Caco-2 (cell line): ENCODE results near the gene ERFL. TPM values are rescaled to one million over a fixed set of nuclear protein-coding genes. Genes with fewer than 3 reads are reported as not detected.

Source experiments
- BruUV-seq: library from RNA; stranded (reverse); fragments of 400-500 nt; replicated peaks from 2 replicates; lab custom pipeline; 2021; lab: Mats Ljungman, UMichigan
- CTCF ChIA-PET: fragments of 300-600 bp; sonication (Branson Sonifier 250); formaldehyde crosslinking; loops from one replicate; lab custom pipeline; 2022; ENCODE audit warnings: antibody characterized with exemption; lab: Charles Lee
- POLR2A ChIA-PET: fragments of 300-600 bp; sonication (Branson Sonifier 250); formaldehyde crosslinking; loops from one replicate; lab custom pipeline; 2022; ENCODE audit warnings: antibody characterized with exemption; lab: Charles Lee
- DNase-seq, 2 experiments: peaks; one replicate each; pipeline versions ENCODE4 v3.0.0 to v3.0.0-alpha.2; 2020 to 2022
- H3K27me3 ChIP-seq: replicated peaks from 2 replicates; pipeline ENCODE4 v1.6.0; 2011; ENCODE audit warnings: low read length; ENCODE audit not compliant: control insufficient read depth, insufficient read depth
- H3K36me3 ChIP-seq: 2 replicates; pipeline ENCODE4 v1.5.1; 2011; ENCODE audit warnings: low read length; ENCODE audit not compliant: control insufficient read depth, insufficient read depth
- H3K4me1 ChIP-seq: fragments of 250-450 bp; sonication (Bioruptor Pico); 2 replicates; pipeline ENCODE4 v1.5.1; 2020; ENCODE audit warnings: mild to moderate bottlenecking
- H3K4me3 ChIP-seq: 2 replicates; pipeline ENCODE4 v1.5.1; 2011; ENCODE audit warnings: low read depth, mild to moderate bottlenecking, control low read depth, low read length
- H3K9me3 ChIP-seq: fragments of 250-450 bp; sonication (Bioruptor Pico); 2 replicates; pipeline ENCODE4 v1.5.1; 2020; ENCODE audit warnings: mild to moderate bottlenecking, moderate library complexity
- H3K27ac Mint-ChIP-seq: one replicate; pipeline ENCODE4 v1.8.0; 2022; ENCODE audit warnings: mixed read lengths; ENCODE audit not compliant: unreplicated experiment
- H3K27me3 Mint-ChIP-seq: one replicate; pipeline ENCODE4 v1.8.0; 2022; ENCODE audit warnings: mixed read lengths; ENCODE audit not compliant: insufficient read depth, unreplicated experiment
- H3K36me3 Mint-ChIP-seq: one replicate; pipeline ENCODE4 v1.8.0; 2022; ENCODE audit warnings: mild to moderate bottlenecking, mixed read lengths; ENCODE audit not compliant: insufficient read depth, unreplicated experiment
- H3K4me1 Mint-ChIP-seq: one replicate; pipeline ENCODE4 v1.8.0; 2022; ENCODE audit warnings: low read depth, mixed read lengths; ENCODE audit not compliant: unreplicated experiment
- H3K4me3 Mint-ChIP-seq: one replicate; pipeline ENCODE4 v1.8.0; 2022; ENCODE audit warnings: mild to moderate bottlenecking, moderate library complexity, mixed read lengths; ENCODE audit not compliant: unreplicated experiment
- H3K9me3 Mint-ChIP-seq: one replicate; pipeline ENCODE4 v1.8.0; 2022; ENCODE audit warnings: mixed read lengths; ENCODE audit not compliant: unreplicated experiment
- intact Hi-C: fragments of 100-400 bp; cut with micrococcal nuclease; formaldehyde crosslinking; loops from one replicate; pipeline ENCODE4 v1.10.0; 2022; ENCODE audit not compliant: unreplicated experiment
- total RNA-seq: library from RNA; stranded (reverse); gene quantifications from 2 replicates; pipeline ENCODE4 v1.2.3, GENCODE V29; 2022
- TF ChIP-seq, protein P1 (sequence below), 2 experiments: fragments of 200-600 bp in 1 of 2; IDR thresholded peaks; 1 replicate in 1 of 2; 2 replicates in 1 of 2; pipeline versions ENCODE4 v1.5.1 to v1.8.0; 2011 to 2022; ENCODE audit warnings: antibody characterized with exemption in 1 of 2, control low read depth in 1 of 2, inconsistent platforms in 1 of 2, low read depth in 1 of 2, low read length in 1 of 2, mild to moderate bottlenecking in 1 of 2, moderate library complexity in 1 of 2; ENCODE audit not compliant: insufficient read depth in 1 of 2, severe bottlenecking in 1 of 2, unreplicated experiment in 1 of 2

The ERFL gene
- total RNA-seq, 1 experiment from 2014 or later: 0.23 TPM

DNA sequence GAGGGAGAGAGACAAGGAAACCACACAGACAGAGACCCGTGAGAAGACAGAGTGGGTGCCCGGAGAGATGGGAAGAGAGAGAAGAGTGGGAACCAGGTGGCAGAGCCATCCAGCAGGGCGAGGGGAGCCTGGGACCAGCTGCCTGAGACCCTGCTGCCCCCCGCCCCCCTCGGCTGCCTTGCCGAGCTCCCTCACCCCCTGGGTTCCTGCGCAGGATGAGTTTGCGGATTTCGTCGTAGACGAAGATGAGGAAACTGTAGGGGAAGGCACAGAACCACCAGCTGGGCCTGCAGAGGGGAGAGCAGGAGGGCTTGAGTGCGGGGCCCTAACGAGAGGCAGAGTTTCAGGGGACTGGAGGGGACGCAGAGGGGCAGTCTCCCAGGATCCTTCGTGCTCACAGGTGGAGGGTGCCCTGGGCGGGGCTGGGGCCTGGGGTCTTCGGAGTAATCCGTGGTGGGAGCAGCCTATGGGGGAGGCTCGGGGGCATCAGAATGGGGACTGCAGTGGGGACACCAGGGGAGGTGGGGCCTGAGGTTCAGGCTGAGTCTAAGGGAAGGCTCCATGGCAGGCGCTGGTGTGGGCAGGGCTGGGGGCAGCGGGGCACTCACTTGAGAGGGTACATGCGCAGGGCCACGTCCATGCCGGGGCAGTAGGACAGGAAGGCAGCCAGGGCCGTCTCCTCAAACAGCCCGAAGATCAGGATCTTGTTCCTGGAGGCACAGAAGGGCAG, 39.0 kb upstream of the ERFL start:
- Mint-ChIP-seq H3K4me3 (no peak overlapping the region), H3K36me3 (no peaks in the 10 kb centered on the region), H3K4me1 (no peaks in the 10 kb centered on the region), H3K27me3 (peaks cover 23% of the 10 kb centered on the region), H3K27ac (no peak overlapping the region), H3K9me3 (no peaks in the 10 kb centered on the region)
- Histone ChIP-seq H3K36me3 (no peaks in the 10 kb centered on the region), H3K4me3 (no peak overlapping the region), H3K9me3 (no peaks in the 10 kb centered on the region), H3K4me1 (no peaks in the 10 kb centered on the region), H3K27me3 (no peaks in the 10 kb centered on the region)
- ChIA-PET CTCF (interaction anchor here (0.6 kb wide), 1 partner anchor 9 kb away, joined by 4 read pairs; no protein-coding TSS in a partner anchor), POLR2A (no interaction called here)
- BruUV-seq: no TSS peak
- TF ChIP-seq, protein P1, sequence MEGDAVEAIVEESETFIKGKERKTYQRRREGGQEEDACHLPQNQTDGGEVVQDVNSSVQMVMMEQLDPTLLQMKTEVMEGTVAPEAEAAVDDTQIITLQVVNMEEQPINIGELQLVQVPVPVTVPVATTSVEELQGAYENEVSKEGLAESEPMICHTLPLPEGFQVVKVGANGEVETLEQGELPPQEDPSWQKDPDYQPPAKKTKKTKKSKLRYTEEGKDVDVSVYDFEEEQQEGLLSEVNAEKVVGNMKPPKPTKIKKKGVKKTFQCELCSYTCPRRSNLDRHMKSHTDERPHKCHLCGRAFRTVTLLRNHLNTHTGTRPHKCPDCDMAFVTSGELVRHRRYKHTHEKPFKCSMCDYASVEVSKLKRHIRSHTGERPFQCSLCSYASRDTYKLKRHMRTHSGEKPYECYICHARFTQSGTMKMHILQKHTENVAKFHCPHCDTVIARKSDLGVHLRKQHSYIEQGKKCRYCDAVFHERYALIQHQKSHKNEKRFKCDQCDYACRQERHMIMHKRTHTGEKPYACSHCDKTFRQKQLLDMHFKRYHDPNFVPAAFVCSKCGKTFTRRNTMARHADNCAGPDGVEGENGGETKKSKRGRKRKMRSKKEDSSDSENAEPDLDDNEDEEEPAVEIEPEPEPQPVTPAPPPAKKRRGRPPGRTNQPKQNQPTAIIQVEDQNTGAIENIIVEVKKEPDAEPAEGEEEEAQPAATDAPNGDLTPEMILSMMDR (IDR thresholded peaks at IDR 0.05; ENCODE audit: insufficient read depth in 1 of 2, low read depth in 1 of 2, low read length in 1 of 2, severe bottlenecking in 1 of 2, unreplicated experiment in 1 of 2): no peak
- intact Hi-C loops: no loop called here
- DNase-seq: no peak

DNA sequence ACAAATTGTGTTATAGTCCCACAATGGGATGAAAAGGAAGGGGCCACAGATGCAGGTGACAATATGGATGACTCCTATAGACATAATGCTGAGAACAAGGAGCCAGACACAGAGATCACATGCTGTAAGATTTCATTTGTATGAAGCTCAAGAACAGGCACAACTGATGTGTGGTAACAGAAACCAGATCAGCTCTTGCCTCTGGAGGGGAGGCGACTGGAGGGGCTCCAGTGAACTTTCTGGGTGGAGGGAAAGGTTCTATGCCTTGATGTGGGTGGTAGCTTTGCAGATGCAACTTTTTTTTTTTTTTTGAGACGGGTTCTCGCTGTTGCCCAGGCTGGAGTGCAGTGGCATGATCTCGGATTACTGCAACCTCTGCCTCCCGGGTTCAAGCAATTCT, 36.9 kb upstream of the ERFL start:
- H3K36me3 Mint-ChIP-seq: no peaks in the 10 kb centered on the region
- CTCF ChIA-PET: interaction anchor here (0.6 to 0.7 kb wide), 3 partner anchors 116 to 1798 kb away, joined by 3 to 6 read pairs (median 5); no protein-coding TSS in a partner anchor
- POLR2A ChIA-PET: no interaction called here
- no peak overlapping the region for H3K4me3 ChIP-seq
- TF ChIP-seq, protein P1 (IDR thresholded peaks at IDR 0.05; ENCODE audit: insufficient read depth in 1 of 2, low read depth in 1 of 2, low read length in 1 of 2, severe bottlenecking in 1 of 2, unreplicated experiment in 1 of 2): no peak
- no peaks in the 10 kb centered on the region for H3K4me1 Mint-ChIP-seq
- H3K9me3 ChIP-seq: no peaks in the 10 kb centered on the region
- H3K27me3 ChIP-seq: no peaks in the 10 kb centered on the region
- no peak overlapping the region for H3K27ac Mint-ChIP-seq
- H3K27me3 Mint-ChIP-seq: peaks cover 17% of the 10 kb centered on the region
- no peaks in the 10 kb centered on the region for H3K4me1 ChIP-seq
- DNase-seq: no peak
- intact Hi-C loops: no loop called here
- no peak overlapping the region for H3K4me3 Mint-ChIP-seq
- no peaks in the 10 kb centered on the region for H3K36me3 ChIP-seq
- no peaks in the 10 kb centered on the region for H3K9me3 Mint-ChIP-seq
- BruUV-seq: no TSS peak

DNA sequence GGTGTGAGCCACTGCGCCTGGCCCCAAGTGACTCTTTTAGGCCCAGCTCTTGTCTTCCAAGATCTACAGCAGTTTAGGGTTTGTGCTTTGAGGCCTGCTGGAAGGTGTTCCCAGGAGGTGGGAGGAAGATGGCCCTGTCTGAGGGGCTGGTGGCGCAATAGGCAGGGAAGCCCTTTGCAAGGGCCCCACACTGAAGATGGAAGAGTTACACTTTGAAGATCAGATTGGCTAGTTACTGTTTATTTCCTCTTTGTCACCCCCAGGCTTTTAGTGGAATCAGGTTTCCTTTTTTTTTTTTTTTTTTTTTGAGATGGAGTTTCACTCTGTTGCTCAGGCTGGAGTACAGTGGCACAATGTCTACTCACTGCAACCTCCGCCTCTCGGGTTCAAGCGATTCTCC, 32.7 kb upstream of the ERFL start:
- Histone ChIP-seq H3K36me3 (no peaks in the 10 kb centered on the region), H3K4me3 (no peak overlapping the region), H3K27me3 (no peaks in the 10 kb centered on the region), H3K4me1 (peaks cover 14% of the 10 kb centered on the region), H3K9me3 (no peaks in the 10 kb centered on the region)
- Mint-ChIP-seq H3K27me3 (no peaks in the 10 kb centered on the region), H3K4me1 (peaks cover 13% of the 10 kb centered on the region), H3K27ac (no peak overlapping the region), H3K4me3 (no peak overlapping the region), H3K9me3 (no peaks in the 10 kb centered on the region), H3K36me3 (peaks cover 6% of the 10 kb centered on the region)
- no TSS peak for BruUV-seq
- intact Hi-C loops: no loop called here
- ChIA-PET CTCF (interaction anchor here (0.5 to 1.0 kb wide), 3 partner anchors 15 to 88 kb away, joined by 3 to 4 read pairs (median 3); no protein-coding TSS in a partner anchor), POLR2A (no interaction called here)
- no peak for DNase-seq
- TF ChIP-seq, protein P1 (IDR thresholded peaks at IDR 0.05; ENCODE audit: insufficient read depth in 1 of 2, low read depth in 1 of 2, low read length in 1 of 2, severe bottlenecking in 1 of 2, unreplicated experiment in 1 of 2): no peak
